ENCODE measurements around the gene ADRA2C.

ADRA2C gene

GRCh38 chr4:3781997-3782930 lies 16.1 kb downstream of the ADRA2C start:
- Histone ChIP-seq H3K4me3 (ENCODE audit: low read length) (no peak overlapping the region), H3K36me3 (ENCODE audit: control insufficient read depth, insufficient read depth, low read length, severe bottlenecking) (no peaks in the 10 kb centered on the region), H3K4me1 (ENCODE audit: control insufficient read depth, insufficient read depth, low read length) (no peaks in the 10 kb centered on the region), H3K9me3 (ENCODE audit: control insufficient read depth, low read length) (peaks cover 9% of the 10 kb centered on the region), H3K9ac (ENCODE audit: low read length) (no peak overlapping the region), H3K27me3 (replicated peaks; ENCODE audit: control insufficient read depth, insufficient read depth, low read length) (peaks cover 45% of the 10 kb centered on the region)
- DNase-seq (ENCODE audit: low read depth): no peak

GRCh38 chr4:3783693-3784306 lies 17.6 kb downstream of the ADRA2C start:
- Histone ChIP-seq H3K27me3 (replicated peaks; ENCODE audit: control insufficient read depth, insufficient read depth, low read length) (peaks cover 49% of the 10 kb centered on the region), H3K4me1 (ENCODE audit: control insufficient read depth, insufficient read depth, low read length) (no peaks in the 10 kb centered on the region), H3K9ac (ENCODE audit: low read length) (no peak overlapping the region), H3K9me3 (ENCODE audit: control insufficient read depth, low read length) (peaks cover 5% of the 10 kb centered on the region), H3K36me3 (ENCODE audit: control insufficient read depth, insufficient read depth, low read length, severe bottlenecking) (no peaks in the 10 kb centered on the region), H3K4me3 (ENCODE audit: low read length) (no peak overlapping the region)
- no peak for DNase-seq (ENCODE audit: low read depth)

- H3K27me3 ChIP-seq (replicated peaks; ENCODE audit: control insufficient read depth, insufficient read depth, low read length): peaks cover 53% of the 10 kb centered on the region
- no peaks in the 10 kb centered on the region for H3K4me1 ChIP-seq (ENCODE audit: control insufficient read depth, insufficient read depth, low read length)
- peaks cover 5% of the 10 kb centered on the region for H3K9me3 ChIP-seq (ENCODE audit: control insufficient read depth, low read length)
- no peak for DNase-seq (ENCODE audit: low read depth)
- H3K36me3 ChIP-seq (ENCODE audit: control insufficient read depth, insufficient read depth, low read length, severe bottlenecking): no peaks in the 10 kb centered on the region
- H3K4me3 ChIP-seq (ENCODE audit: low read length): no peak overlapping the region
- no peak overlapping the region for H3K9ac ChIP-seq (ENCODE audit: low read length)
Observed at GRCh38 chr4:3784454-3785291, 18.5 kb downstream of the ADRA2C start.

- Histone ChIP-seq H3K4me3 (ENCODE audit: low read length) (no peak overlapping the region), H3K27me3 (replicated peaks; ENCODE audit: control insufficient read depth, insufficient read depth, low read length) (peaks cover 58% of the 10 kb centered on the region), H3K9ac (ENCODE audit: low read length) (no peak overlapping the region), H3K4me1 (ENCODE audit: control insufficient read depth, insufficient read depth, low read length) (no peaks in the 10 kb centered on the region), H3K9me3 (ENCODE audit: control insufficient read depth, low read length) (peaks cover 5% of the 10 kb centered on the region), H3K36me3 (ENCODE audit: control insufficient read depth, insufficient read depth, low read length, severe bottlenecking) (no peaks in the 10 kb centered on the region)
- DNase-seq (ENCODE audit: low read depth): no peak
Observed at GRCh38 chr4:3785292-3785565, 19.0 kb downstream of the ADRA2C start.

GRCh38 chr4:3786196-3786869 lies 20.1 kb downstream of the ADRA2C start:
- DNase-seq (ENCODE audit: low read depth): no peak
- Histone ChIP-seq H3K27me3 (replicated peaks; ENCODE audit: control insufficient read depth, insufficient read depth, low read length) (peaks cover 69% of the 10 kb centered on the region), H3K36me3 (ENCODE audit: control insufficient read depth, insufficient read depth, low read length, severe bottlenecking) (no peaks in the 10 kb centered on the region), H3K9me3 (ENCODE audit: control insufficient read depth, low read length) (peaks cover 5% of the 10 kb centered on the region), H3K9ac (ENCODE audit: low read length) (no peak overlapping the region), H3K4me3 (ENCODE audit: low read length) (no peak overlapping the region), H3K4me1 (ENCODE audit: control insufficient read depth, insufficient read depth, low read length) (no peaks in the 10 kb centered on the region)

GRCh38 chr4:3787489-3788365 lies 21.5 kb downstream of the ADRA2C start:
- no peak overlapping the region for H3K9ac ChIP-seq (ENCODE audit: low read length)
- peaks cover 78% of the 10 kb centered on the region for H3K27me3 ChIP-seq (replicated peaks; ENCODE audit: control insufficient read depth, insufficient read depth, low read length)
- H3K4me3 ChIP-seq (ENCODE audit: low read length): no peak overlapping the region
- no peak for DNase-seq (ENCODE audit: low read depth)
- H3K36me3 ChIP-seq (ENCODE audit: control insufficient read depth, insufficient read depth, low read length, severe bottlenecking): no peaks in the 10 kb centered on the region
- no peaks in the 10 kb centered on the region for H3K4me1 ChIP-seq (ENCODE audit: control insufficient read depth, insufficient read depth, low read length)
- no peaks in the 10 kb centered on the region for H3K9me3 ChIP-seq (ENCODE audit: control insufficient read depth, low read length)

GRCh38 chr4:3788366-3788660 lies 22.1 kb downstream of the ADRA2C start:
- Histone ChIP-seq H3K27me3 (replicated peaks; ENCODE audit: control insufficient read depth, insufficient read depth, low read length) (peaks cover 77% of the 10 kb centered on the region), H3K4me3 (ENCODE audit: low read length) (no peak overlapping the region), H3K36me3 (ENCODE audit: control insufficient read depth, insufficient read depth, low read length, severe bottlenecking) (no peaks in the 10 kb centered on the region), H3K9me3 (ENCODE audit: control insufficient read depth, low read length) (no peaks in the 10 kb centered on the region), H3K9ac (ENCODE audit: low read length) (no peak overlapping the region), H3K4me1 (ENCODE audit: control insufficient read depth, insufficient read depth, low read length) (no peaks in the 10 kb centered on the region)
- DNase-seq (ENCODE audit: low read depth): no peak

GRCh38 chr4:3789587-3789986 lies 23.4 kb downstream of the ADRA2C start:
- Histone ChIP-seq H3K4me3 (ENCODE audit: low read length) (no peak overlapping the region), H3K36me3 (ENCODE audit: control insufficient read depth, insufficient read depth, low read length, severe bottlenecking) (no peaks in the 10 kb centered on the region), H3K27me3 (replicated peaks; ENCODE audit: control insufficient read depth, insufficient read depth, low read length) (peaks cover 69% of the 10 kb centered on the region), H3K9me3 (ENCODE audit: control insufficient read depth, low read length) (peaks cover 4% of the 10 kb centered on the region), H3K9ac (ENCODE audit: low read length) (no peak overlapping the region), H3K4me1 (ENCODE audit: control insufficient read depth, insufficient read depth, low read length) (no peaks in the 10 kb centered on the region)
- no peak for DNase-seq (ENCODE audit: low read depth)

GRCh38 chr4:3790006-3790561 lies 23.9 kb downstream of the ADRA2C start:
- H3K36me3 ChIP-seq (ENCODE audit: control insufficient read depth, insufficient read depth, low read length, severe bottlenecking): no peaks in the 10 kb centered on the region
- H3K4me3 ChIP-seq (ENCODE audit: low read length): no peak overlapping the region
- peaks cover 64% of the 10 kb centered on the region for H3K27me3 ChIP-seq (replicated peaks; ENCODE audit: control insufficient read depth, insufficient read depth, low read length)
- H3K9me3 ChIP-seq (ENCODE audit: control insufficient read depth, low read length): peaks cover 9% of the 10 kb centered on the region
- no peak for DNase-seq (ENCODE audit: low read depth)
- no peaks in the 10 kb centered on the region for H3K4me1 ChIP-seq (ENCODE audit: control insufficient read depth, insufficient read depth, low read length)
- no peak overlapping the region for H3K9ac ChIP-seq (ENCODE audit: low read length)

GRCh38 chr4:3791256-3791655 lies 25.1 kb downstream of the ADRA2C start:
- Histone ChIP-seq H3K4me3 (ENCODE audit: low read length) (no peak overlapping the region), H3K27me3 (replicated peaks; ENCODE audit: control insufficient read depth, insufficient read depth, low read length) (peaks cover 59% of the 10 kb centered on the region), H3K36me3 (ENCODE audit: control insufficient read depth, insufficient read depth, low read length, severe bottlenecking) (no peaks in the 10 kb centered on the region), H3K4me1 (ENCODE audit: control insufficient read depth, insufficient read depth, low read length) (no peaks in the 10 kb centered on the region), H3K9ac (ENCODE audit: low read length) (no peak overlapping the region), H3K9me3 (ENCODE audit: control insufficient read depth, low read length) (peaks cover 20% of the 10 kb centered on the region)
- no peak for DNase-seq (ENCODE audit: low read depth)
